ENCODE data around the gene ADCY2.
A peak's percentile ranks its signal among the peaks of the same experiment; 100 is the strongest.

The ADCY2 gene

DNA sequence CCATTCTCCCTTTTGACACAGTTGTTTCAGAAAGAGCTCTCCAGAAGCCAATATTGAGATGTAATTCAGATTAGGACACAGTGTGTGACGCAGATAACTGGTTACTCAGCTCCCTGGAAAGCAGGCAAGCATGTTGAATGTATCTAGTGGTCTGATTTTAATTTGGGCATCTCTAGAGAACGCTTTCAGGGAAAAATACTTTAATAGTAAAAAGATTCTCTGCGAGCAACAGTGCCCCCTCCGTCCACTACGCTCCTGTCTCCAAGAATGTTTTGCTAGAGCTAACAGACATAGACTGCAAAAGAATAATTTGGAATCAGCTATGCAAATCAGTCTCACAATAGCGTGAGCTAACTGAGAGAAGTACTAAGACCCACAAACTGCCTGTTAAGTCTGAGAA is 431.7 kb downstream of the ADCY2 start:
- peak in 3 of 51 donors; percentile 6 to 11 (median 10) for DNase-seq

DNA sequence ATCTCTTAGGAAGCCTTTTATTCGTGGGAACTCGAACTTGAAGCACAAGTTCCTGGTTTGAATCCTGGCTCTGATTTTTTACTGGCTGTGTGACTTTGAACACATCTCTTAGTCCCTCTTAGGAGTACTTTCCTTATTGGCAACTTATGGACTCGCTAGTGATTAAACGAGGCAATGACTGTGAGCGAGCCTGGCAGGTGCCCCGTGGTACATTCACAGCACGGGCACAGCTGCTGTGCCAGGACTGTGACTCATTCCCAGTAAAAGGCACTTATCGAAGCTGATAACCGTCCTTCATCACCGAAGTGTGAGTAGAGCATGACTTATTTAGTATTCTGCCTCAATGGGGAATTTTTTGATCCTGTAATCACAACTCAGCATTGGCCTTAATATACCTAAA is 432.3 kb downstream of the ADCY2 start:
- no peak for DNase-seq

DNA sequence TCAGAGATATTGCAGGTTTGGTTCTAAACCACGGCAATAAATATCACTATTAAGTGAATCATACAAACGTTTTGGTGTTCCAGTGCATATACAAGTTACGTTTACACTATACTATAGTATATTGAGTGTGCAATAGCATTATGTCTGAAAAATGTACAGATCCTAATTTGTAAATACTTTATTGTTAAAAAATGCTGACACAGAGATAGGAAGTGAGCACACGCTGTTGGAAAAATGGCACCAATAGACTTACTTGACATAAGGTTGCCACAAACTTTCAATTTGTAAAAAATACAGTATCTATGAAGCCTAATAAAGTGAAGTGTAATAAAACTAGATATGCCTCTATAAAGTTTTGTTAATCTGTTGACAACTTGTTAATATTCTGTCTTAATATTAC is 439.0 kb downstream of the ADCY2 start:
- no peak for DNase-seq

DNA sequence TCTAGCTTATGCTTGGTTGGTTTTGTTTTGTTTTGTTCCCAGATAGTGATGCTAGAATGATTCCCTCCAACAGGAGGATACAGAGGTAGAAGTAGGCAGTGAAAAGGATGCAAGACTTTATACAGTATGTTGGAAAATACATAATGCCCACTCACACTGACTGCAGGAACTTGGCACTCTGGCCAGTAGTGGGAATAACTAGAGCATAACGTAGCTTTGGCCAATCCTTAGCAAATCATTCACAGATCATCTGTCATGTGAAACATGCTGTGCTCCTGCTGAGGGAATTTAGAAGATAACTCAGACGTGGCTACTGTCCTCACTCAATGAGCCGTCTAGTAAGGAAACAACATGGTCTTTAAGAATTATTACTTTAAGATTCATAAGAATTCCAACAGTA is 441.5 kb downstream of the ADCY2 start:
- DNase-seq = no peak

GRCh38 chr5:7842531-7842930 is 446.6 kb downstream of the ADCY2 start:
- no peak for DNase-seq

DNA sequence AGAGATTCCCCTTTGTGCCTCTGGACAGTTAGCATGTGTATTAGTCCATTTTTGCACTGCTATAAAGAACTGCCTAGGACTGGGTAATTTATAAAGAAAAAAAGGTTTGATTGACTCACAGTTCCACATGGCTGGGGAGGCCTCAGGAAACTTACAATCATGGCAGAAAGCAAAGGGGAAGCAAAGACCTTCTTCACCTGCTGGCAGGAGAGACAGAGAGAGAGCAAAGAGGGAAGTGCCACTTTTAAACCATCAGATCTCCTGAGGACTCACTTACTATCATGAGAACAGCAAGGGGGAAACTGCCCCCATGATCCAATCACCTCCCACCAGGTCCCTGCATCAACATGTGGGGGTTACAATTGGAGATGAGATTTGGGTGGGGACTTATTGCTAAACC is 449.0 kb downstream of the ADCY2 start:
- no peak for DNase-seq

DNA sequence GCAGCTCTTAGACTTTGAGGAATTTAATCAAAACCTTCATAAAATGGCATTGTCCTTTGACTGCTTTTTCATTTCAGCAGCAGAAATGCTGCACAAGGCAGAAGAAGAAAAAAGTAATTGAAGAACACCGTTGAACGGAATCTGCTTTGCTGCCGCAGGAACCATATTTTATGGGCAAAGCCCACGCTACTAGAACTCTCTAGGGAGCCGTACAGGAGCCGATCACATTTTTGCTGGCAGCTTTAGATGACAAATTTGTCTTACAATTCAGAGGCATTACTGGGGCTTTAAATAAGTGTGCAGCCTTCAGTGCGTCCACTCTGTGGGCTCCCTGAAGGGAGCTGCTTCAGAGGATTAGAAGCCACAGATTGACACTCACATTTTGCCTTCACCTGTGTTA is 449.6 kb downstream of the ADCY2 start:
- no peak for DNase-seq

- no peak for DNase-seq
These were observed 450.4 kb downstream of the ADCY2 start for GRCh38 chr5:7846327-7846726.

- DNase-seq = no peak
These were observed 452.4 kb downstream of the ADCY2 start for GRCh38 chr5:7848296-7848695.

DNA sequence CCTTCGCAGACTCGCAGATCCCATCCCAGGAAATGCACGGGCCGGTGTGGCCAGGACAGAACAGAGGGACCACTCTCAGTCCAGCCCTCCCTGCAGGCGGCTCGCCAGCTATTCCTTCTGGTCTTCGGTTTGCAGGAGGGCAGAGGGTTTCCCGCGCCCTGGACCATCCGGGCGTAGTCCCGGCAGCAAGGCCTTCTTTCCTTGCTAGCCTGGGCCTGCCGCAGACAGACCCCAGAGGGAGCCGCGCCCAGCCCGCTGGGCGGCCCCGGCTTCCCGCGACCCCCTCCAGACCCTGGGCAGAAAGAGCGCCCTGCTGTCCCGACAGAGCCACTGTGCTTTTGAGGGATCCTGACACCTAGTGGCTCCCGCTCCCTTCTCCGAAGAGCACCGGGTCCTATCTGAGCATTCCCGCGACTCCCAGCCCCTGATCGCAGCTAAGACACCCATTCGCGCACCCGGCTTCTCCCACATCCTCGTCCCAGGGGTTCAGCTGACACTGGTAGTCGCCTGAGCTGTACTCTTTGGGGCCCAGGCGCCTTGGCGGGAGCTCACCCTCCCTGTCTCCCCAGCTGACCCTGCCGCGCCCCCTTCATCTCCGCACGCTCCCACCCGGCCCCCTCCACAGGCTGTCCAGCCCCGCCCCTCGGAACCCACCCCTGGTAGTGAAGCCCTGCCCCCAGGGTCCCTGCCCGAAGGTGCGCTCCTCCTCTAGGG is 453.9 kb downstream of the ADCY2 start:
- DNase-seq = peak in 17 of 51 donors; percentile 6 to 51 (median 24)

DNA sequence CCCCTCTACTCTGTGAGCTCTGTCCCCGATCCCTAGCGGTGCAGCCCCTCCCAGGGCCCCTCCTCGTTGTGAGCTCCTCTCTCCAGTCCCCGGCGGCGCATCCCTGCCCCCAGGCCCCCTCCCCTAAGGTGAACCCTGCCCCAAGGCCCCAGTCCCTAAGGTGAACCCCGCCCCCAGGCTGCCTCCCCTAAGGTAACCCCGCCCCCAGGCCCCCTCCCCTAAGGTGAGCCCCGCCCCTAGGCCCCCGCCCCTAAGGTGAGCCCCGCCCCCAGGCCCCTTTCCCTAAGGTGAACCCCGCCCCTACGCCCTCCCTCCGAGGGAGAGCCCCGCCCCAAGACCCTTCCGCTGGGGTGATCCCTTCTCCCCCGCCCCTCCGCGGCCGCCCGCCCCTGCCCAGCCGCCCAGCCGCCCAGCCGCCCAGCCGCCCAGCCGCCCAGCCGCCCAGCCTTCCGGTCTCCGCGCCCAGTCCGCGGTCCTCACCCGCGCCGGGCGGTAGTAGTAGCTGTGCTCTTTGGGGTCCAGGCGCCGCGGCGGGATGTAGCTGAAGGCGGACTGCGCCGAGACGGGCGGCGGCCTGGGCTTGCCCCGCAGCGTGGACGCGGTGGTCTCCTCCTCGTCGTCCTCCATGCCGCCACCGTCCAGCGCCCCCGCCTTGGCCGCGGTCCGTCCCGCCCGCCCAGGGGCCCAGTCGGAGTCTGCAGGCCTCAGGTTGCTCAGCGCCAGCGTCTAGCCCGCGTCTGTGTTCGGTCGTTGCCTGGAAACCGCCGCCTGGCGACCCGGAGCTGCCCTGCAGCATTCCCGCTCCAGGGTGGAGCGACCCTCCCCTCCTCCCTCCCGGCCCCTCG is 454.7 kb downstream of the ADCY2 start, which contains the start of gene CFAP90:
TSS of gene CFAP90 (minus strand) at position 739 of the 845 bp plus-strand sequence. CDS start at position 627, 112 bp downstream.
- peak in 32 of 51 donors; percentile 4 to 59 (median 28) for DNase-seq

DNA sequence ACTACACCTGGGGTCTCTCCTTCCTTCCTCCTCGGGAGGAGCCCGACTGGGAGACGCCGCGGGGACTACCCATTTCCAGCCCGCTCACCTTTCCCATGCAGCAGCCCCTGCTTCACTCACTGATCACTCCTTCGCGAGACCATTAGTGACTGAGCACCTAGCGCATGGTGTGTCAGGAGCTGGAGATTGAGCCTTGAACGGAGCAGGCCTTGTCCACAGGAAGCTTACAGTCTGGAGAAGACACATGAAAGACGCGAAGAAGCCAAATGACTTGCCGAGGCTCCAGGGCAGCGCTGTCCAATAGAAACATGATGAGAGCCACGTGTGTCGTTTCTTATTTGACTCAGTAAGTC is 455.3 kb downstream of the ADCY2 start:
- no peak for DNase-seq

- no peak for DNase-seq
These were observed 455.8 kb downstream of the ADCY2 start for GRCh38 chr5:7851617-7852289.

DNA sequence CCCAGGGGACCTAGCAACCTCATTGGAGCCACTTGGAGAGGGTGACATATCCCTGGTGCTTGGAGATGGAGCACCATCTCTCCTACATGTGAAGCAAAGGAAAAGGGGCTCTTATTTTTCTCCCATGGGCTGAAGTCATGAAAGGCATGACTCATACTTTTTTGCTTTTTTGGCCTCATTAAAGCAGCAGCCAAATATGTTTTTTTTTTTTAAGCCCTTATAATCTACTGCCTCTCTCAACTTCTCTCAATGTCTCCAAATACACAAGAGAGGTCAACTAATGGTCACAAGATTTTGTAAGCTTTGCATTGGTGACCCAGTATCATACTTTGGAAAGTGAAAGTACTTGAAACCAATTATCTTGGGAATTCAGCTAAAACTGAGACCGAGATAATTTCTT is 456.6 kb downstream of the ADCY2 start:
- DNase-seq = no peak

DNA sequence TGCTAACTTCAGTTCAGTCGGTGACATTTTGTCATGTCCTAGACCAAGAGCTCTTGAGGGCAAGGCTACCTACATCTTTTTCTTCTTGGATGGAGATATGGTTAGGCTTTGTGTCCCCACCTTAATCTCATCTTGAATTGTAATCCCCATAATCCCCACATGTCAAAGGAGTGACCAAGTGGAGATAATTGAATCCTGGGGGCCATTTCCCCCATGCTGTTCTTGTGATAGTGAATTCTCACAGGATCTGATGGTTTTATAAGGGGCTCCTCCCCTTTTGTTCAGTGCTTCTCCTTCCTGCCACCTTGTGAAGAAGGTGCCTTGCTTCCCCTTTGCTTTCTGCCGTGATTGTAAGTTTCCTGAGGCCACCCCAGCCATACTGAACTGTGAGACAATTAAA is 457.1 kb downstream of the ADCY2 start:
- DNase-seq = no peak

GRCh38 chr5:7855611-7856010 is 459.7 kb downstream of the ADCY2 start:
- no peak for DNase-seq

GRCh38 chr5:7856855-7857254 is 460.9 kb downstream of the ADCY2 start:
- DNase-seq = peak in 21 of 51 donors; percentile 5 to 67 (median 27)

- DNase-seq = no peak
These were observed 461.4 kb downstream of the ADCY2 start for GRCh38 chr5:7857361-7857760.

DNA sequence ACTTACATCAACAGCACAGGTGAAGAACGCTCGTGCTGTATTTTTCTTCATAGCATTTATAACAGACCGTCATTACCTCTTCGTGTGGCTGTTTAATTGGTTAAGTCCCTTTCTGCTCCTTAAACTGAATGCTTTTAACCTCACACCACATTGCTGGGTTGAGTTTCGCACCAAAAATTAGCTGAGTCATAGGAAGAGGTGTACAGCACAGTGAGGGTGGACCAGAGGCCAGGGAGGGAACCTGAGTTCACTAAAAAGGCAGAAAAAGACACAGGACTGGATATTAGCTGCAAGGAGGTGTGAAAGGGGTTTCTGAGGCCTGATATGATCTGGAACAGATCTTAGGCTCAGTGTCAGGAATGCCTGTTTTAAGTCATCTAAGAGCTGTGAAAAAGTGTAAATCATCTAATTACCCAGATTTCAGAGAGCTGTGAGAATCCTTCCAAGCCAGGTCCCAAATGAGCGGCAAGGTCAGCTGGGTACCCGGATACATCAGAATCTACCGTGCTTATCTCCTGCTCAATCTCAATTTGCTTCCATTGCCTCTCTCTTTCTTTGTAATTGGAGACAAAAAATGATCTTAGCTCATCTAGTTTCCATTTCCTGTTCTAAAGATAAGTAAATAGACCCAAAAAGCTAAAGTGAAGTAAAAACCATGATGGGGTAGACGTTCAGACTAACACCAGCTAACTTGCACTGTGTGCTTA is 462.1 kb downstream of the ADCY2 start:
- no peak for DNase-seq

- DNase-seq = no peak
These were observed 470.3 kb downstream of the ADCY2 start for GRCh38 chr5:7866196-7866595.

DNA sequence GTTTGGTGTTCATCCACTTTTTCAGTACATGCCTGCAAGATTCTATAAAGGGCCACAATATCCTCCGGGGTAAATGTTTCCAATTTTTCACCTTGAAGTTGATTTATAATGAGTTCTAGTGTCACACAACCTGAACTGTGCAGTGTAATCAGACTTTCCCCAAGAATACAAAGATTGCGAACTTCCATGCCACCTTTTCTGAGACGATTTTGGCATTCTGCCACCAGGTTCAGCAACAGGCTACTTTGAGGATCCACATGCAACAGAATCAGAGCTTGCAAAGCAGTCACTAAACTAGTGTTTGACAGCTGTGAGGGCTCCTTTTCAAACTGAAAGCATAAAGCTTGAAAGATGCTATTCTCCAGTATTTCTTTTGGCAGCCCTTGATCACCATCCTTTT is 471.3 kb downstream of the ADCY2 start:
- no peak for DNase-seq

DNA sequence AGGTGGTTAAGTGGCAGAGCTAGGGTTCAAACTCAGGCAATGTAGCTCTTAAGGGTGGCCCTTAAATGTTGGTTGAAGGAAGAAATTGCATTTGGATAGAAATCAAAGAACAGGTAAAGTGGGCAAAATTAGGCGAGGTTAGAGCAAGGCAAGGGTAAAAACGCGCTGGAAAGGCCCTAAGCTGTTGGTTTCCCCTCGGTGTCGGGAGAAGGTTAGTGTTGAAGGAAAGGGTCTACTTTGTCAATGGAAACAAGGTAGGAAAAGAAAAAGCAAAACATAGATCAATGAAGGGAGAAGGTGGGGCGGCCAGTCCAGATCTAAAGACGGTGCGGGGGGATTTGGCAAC is 472.5 kb downstream of the ADCY2 start:
- DNase-seq = no peak
